HG03108 (cell line): ENCODE data around the gene HERPUD2.
A peak's percentile ranks its signal among the peaks of the same experiment; 100 is the strongest.
"Not testable (repeated sequence)": the region's sequence is repeated elsewhere in the genome, so short reads cannot be mapped to it uniquely, and the experiment has no call there.

Experiments
- ATAC-seq: cut with Tn5 transposase; IDR thresholded peaks from one replicate; pipeline ENCODE4 v1.9.1; 2021; ENCODE audit warnings: moderate library complexity; ENCODE audit not compliant: unreplicated experiment

Gene HERPUD2

DNA sequence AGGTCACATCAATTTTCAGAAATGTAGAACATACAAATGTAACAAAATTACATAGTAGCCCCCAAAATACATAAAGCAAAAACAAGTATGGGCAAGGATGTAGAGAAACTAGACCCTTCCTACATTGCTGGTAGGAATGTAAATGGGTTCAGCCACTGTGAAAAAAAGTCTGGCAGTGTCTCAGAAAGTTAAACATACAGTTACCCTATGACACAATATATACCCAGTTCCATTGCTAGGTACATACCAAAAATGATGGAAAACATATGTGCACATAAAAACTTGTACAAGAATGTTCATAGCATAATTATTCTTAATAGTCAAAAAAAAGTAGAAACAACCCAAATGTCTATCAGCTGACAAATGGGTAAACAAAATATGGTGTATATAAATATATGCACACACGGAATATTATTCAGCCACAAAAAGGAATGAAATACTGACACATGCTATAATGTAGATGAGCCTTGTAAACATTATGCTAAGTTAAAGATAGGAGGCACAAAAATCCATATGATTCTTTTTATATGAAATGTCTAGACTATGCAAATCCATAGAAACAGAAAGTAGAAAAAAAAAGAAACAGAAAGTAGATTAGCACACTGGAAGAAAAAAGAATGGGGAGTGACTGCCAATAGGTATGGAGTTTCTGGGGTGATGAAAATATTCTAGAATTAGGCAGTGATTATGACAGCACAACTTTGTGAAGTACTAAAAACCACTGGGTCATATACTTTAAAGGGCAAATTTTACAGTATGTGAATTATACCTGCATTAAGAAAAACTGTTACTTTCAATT, 13.5 kb downstream of the HERPUD2 start:
- ATAC-seq: no peak

DNA sequence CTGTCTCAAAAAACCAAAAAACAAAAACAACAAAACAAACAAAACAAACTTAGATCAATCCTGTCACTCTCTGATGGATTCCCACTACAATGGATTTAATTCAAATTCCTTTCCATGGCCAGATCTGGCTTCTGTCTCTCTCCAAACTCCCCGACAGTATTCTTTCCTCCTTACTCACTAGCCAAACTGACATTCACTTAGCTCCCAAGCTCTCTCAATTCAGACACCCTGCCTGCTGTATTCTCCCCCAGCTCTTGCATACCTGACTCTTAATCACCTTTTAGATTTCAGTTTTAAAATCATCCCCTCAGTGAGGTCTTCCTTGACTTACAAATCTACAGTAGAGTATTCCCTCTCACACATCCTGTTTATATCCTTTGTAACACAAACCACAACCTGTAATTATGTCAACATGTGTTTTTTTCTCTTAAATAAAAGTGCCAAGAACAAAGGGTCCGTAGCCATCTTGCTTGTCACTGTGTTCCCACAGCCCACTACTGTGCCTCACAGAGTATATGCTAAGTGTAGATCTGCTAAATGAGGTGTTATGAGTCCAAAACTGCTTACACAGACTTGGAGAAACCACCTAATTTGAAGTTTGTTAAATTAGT, 14.4 kb downstream of the HERPUD2 start:
- ATAC-seq: no peak

DNA sequence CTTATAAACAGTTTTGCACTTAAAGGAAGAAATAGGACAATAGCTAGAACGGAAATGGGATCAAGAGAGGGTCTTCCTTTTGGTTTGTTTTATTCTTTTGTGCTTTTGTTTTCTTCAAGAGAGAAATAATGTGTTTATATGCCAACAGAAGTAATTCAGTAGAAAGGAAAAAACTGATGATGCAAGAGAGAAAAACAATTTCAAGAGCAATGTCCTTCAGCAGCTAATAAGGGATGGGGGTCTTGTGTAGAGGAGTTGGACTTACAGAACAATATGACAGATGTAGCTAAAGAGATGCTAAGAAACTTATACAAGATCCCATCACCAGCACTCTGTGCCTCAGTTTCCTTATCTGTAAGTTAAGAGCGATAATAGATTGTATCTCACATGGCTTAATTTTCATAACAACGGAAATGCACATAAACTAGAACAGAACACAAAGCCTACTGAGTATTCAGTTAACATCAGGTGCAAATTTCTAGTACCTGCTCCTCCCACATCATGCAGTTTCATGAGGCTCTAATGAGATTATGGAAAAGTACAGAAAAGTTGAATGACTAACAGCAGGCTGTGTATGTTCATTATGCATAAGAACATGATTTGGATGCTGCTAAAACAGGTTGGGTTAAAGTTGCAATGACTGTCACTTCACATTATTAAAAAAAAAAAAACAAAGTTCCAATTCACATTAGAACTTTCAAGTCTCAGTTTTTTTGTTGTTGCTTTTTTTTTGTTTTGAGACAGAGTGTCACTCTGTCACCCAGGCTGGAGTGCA, 17.2 kb downstream of the HERPUD2 start:
- ATAC-seq: no peak

DNA sequence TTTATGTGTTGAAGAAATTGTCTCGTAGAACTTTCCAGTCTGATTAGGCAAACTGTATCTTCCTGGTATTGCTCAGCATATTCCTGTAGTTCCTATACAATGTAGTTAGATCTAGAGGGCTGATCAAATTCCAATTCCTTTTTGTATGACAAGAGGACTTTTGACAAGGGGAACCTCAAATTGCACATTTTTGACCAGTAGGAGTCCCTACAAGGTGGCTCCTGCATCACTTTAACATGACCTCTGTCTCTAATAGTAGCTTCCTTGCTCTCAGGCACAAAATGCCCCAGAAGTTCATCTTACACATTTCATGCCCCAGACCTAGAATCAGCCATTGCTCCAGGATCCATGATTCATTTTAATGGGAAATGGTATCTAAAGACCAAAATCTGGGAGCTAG, 18.7 kb downstream of the HERPUD2 start:
- no peak for ATAC-seq

DNA sequence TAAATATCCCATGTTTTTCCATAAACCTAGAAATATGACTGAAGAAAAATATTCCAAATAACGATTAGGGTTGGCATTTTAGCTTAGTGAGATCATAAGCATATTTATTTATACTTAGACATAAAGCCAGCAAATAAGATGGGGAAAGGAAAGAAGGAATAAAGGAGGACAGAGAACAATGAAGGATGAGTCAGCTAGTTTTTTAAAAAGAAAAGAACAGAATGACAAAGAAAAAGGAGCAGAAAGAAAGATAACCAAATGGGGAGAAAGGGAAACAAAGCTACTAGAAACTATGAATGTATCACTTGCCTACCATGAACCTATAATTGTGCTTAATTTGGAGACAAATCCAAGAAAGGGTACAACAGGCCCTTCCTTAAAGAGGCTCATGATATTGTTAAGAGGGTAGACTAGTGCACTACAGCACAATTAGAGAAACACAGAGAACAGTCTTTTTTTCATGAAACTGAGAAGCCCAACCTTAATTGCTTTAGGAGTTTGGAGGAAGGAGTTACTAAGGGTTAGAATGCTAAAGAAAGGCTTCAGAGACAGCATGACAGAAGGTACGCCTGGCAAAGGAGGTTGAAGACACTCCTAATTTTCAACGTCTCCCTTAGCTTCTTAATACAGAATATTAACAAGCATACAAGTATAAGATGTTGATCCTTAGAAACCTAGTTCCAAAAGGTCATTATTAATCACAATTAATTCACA, 23.9 kb downstream of the HERPUD2 start:
- no peak for ATAC-seq

DNA sequence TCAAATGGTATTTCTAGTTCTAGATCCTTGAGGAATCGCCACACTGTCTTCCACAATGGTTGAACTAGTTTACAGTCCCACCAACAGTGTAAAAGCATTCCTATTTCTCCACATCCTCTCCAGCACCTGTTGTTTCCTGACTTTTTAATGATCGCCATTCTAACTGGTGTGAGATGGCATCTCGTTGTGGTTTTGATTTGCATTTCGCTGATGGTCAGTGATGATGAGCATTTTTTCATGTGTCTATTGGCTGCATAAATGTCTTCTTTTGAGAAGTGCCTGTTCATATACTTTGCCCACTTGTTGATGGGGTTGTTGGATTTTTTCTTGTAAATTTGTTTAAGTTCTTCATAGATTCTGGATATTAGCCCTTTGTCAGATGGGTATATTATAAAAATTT, 34.5 kb downstream of the HERPUD2 start:
- ATAC-seq: not testable (repeated sequence)

DNA sequence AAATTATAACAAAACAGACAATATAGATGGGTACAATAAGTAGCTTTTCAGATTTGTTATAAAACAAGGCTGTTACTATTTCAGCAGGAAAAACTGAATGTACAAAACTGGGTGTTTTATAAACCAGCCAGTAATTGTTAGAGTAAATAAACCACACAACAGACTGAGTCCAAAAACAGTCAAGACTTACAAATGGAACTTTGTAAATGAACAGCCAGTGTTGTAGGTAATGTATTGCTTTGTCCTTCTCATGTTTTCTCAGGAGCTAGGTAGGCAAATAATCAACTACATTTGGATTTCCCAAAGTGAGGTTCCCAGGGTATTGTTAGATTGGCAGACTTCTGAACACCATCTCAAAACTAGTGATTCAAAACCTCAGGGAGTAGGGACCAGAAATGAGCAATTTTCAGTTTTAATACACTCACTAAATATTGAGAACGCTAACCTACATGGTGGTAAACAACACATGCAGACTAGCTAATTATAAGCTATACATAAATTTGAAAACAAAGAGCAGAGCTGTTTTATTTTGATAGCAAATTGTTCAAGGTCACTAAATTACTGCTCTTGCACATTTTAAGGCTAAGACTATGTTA, 36.2 kb downstream of the HERPUD2 start:
- ATAC-seq: peak; percentile 74

DNA sequence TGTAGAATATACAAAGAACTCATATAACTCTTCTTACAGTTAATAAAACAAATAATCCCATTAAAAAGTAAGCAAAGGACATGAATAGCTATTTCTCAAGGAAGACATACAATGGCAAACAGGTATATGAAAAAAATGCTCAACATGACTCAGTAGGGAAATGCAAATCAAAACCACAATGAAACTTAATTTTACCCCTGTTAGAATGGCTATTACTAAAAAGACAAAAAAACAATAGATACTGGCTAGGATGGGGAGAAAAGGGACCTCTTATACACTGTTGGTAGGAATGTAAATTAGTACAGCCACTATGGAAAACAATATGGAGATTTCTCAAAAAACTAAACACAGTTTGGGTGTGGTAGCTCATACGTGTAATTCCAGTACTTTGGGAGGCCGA, 37.8 kb downstream of the HERPUD2 start:
- no peak for ATAC-seq

DNA sequence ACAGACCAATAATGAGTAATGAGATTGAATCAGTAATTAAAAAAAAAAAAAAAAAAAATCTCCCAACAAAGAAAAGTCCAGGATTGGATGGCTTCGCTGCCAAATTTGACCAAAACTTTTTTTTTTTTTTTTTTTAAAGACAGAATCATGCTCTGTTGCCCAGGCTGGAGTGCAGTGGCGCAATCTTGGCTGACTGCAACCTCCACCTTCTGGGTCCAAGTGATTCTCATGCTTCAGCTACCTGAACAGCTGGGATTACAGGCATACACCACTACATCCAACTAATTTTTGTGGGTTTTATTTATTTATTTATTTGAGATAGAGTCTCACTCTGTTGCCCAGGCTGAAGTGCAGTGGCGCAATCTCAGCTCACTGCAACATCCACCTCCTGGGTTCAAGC, 40.4 kb downstream of the HERPUD2 start:
- not testable (repeated sequence) for ATAC-seq

DNA sequence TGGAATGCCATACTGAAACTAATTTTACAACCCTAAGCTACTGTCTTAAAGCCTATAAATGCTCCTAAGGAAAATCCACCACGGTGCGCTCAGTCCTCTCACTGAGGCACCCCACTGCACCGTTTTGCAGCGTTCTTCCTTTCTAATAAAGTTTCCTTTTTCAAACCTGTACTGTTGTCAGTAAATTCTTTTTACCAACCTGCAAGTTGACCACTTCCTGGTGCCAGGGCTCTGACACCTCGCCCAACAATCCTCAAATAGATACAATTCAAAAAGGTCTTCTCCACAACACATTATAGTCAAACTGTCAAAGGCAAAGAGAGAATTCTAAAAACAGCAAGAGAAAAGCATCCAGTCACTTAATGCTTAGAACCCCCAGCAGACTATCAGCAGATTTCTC, 42.8 kb downstream of the HERPUD2 start:
- ATAC-seq: no peak

DNA sequence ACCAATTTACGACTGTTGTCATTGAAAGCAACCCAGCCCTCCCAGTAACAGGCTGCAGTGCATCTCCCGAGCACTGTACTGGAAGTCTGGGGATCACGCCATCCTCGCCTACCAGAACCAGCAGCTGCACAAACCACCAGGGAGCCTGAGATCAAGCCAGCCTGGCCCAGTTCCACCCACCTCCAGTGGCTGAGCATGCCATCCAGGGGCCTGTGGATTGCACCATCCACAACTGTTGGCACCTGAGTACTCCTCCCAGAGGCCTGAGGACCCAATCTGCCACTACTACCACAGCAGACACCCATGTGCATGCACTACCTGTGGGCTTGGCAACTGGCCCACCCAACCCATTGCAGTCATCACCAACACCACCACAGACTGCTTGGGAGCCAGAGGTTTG, 44.2 kb downstream of the HERPUD2 start:
- no peak for ATAC-seq

DNA sequence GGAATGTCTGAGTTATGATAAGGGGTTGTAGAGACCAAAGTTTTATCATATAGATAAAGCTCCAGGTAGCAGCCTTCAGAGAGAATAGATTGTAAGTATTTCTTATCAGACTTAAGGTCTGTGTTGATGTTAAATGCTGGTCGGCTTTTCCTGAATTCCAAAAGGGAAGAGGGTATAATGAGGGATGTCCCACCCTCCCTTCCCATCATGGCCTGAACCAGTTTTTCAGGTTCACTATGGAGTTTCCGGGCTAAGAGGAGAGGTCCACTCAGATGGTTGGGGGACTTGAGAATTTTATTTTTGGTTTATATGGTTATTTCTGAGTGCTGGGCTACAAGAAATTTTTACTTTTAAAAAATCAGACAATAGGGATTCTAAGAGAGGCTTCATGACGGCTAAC, 45.2 kb downstream of the HERPUD2 start:
- ATAC-seq: no peak

DNA sequence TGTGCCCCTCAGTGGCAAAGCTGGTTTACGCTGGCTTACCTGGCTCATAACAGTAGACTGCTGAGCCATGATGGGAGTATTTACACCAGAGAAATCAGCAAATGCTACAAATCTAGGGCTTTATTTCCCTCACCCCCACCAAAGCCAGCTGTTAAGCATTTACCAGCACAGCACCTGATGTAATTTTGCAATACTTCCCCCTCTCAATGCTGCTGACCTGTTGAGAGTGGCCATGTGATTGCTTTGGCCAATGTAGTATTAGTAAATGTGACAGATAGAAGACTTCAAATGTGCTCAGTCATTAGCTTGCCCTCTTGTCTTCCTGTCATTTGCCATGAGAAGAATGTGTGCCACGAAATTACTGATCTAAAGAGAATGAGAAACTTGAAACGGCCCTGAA, 46.6 kb downstream of the HERPUD2 start:
- no peak for ATAC-seq

DNA sequence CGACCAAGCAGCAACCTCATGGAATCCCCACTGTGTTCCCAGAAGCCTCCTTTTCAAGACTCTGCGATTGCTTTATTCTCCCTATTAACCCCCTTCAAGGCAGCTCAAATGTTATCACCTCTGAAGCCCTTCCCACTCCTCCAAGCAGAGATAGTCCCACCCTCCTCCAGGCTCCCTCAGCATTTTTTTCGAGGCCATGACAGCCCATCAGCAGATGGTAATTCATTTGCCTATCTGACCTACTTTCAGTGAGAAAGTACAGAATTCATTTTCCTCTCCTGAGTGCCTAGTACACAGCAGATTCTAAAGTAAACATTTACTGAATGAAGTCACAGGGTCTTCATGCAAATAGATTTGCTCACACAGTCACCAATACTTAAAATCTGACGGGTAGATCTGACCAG, 47.8 kb downstream of the HERPUD2 start:
- ATAC-seq: no peak

DNA sequence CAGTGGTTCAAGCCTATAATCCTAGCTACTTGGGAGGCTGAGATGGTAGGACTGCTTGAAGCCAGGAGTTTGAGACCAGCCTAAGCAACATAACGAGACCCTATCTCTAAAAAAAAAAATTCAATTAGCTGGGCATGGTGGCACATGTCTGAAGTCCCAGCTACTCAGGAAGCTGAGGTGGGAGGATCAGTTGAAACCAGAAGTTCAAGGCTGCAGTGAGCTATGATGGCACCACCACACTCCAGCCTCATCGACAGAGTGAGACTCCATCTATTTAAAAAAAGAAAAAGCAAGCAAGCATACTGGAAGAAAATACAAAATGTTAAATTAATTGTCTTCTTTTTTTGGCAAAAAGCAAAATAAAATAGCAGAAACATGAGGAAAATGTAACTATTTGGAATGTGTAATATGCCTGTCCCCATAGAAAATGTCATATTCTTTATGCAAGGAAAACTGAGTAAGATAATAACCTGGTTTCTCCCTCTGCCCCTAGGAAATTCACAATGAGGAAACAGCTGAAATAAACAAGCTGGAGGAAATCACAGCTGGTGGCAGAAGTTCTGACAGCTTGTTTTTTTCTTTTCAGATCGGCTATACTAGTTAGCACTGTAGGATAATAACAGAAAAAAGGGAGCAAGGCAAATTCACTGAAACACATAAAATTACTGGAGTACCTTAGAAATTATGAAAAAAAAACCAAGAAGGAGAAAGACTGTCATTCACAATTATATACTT, 48.5 kb downstream of the HERPUD2 start:
- no peak for ATAC-seq

DNA sequence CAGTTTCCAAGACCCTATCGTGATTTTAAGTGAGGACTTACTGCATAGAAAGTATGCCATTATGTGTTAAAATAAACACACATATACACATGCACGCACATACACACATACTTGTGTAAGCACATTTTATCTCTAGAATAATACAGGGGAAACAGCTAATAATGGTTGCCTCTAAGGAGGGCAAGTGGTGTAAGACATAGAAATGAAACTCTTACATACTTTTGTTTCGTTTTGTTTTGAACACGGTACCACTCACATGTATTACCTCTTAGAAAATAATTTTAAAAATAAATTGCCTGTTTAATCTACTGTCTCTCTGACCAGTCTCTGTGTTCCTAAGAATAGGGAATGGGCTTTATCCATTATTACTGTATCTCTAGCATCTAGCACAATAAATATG, 49.2 kb downstream of the HERPUD2 start:
- no peak for ATAC-seq

DNA sequence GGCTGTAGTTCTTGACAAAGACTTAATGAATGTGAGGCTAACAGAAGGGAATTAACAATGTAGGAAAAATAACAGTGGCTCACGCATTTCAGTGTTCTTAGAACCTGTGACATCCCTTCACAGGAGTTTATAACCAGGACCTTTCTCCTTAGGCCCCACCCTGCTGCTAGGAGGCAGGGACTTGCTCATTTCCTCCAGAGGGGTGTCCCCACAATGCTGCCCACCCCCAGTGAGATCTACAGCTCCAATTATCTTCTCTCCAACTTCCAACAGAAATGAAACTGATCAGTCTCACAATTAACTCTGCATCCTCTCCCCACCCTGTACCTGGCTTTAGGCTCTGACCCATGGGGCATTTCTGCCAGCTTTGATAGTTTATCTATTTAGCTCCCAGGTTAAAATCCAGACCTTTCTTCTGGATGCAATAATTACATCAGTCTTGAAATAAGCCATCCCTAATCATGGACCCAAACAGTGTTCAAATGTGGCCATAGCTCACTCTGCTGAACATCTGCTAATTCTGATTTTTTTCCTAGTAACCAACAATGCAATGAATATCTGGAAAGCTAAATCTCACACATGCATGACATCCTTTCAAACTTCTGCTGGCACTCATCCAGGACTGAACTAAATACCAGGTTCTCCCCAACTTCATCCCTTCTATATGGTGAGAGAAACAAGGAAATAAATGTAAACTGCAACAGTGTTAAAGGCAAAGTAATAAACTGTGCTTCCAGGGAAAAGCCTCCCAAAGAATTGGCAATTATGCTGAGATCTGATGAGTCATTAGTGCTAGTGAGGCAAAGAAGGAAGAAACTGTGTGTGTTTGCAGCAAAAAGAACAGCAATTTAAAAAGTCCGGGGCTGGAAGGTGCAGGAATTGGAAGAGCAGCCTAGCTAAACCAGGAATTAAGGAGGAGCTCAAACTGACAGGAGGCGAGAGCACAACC, 64.6 kb downstream of the HERPUD2 start:
- ATAC-seq: no peak

DNA sequence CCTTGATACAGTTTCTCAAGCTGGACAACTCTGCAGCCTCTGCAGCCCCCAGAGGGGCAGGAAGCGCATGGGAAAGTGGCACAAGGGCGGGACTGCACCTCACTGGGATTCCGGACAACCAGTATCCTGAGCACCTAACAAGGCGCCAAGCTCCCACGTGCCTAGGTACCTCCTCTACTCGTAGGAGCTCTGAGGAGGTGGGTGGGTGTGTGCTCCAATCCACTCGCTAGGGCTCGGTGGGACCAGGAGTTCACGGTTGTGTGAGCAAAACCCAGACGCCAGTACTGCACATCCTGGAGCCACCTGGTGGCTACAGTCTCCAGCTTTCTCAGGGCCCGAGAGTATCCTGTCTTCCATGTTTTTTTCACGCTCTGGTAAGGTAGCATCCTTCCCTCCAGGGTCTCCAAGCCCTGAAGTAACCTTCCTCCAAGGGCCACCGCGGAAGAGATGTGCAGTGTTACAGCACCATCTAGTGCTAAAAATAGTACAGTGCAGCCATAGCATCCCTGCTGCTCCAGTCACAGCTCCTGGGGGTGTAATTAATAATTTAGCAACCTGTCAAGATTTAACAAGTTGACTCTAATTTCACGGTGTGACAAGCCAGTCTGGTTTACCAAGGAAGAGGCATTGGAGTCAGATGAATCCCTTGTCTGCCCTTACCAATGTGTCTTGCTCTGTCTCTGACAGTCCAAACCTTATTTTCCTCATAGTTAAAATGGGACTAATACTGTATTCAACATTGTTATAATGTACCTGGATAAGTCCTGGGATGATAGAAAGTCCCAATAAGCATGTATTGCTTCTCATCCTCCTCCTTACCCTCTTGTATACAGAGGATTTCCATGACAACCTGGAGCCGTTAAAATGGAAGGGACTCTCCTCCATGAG, 70.4 kb downstream of the HERPUD2 start:
- ATAC-seq: peak; percentile 64
